A549 treated with CpdA at 1 μM for 4 hours (cell line): ENCODE results near the gene PON1. TPM values are rescaled to one million over a fixed set of nuclear protein-coding genes. Genes with fewer than 3 reads are reported as not detected.

ENCODE experiments used
- total RNA-seq: library from RNA; stranded (reverse); fragments of 200-300 nt; extraction: Qiagen RNA extraction; gene quantifications from 5 replicates; pipeline ENCODE4 v1.2.3, GENCODE V29; 2022; ENCODE audit warnings: low read depth

The PON1 gene
- 0.14 to 0.59 TPM (median 0.45 TPM) in 5 replicates for total RNA-seq

GRCh38 chr7:95324431-95324830 lies at the start of gene PON1:
PON1 (minus strand) TSS chr7:95324532; CDS start chr7:95324475, 57 bp downstream.

Other genes starting within 250 kb of the PON1 start
- 28.2 to 39.2 TPM (median 35.7 TPM) in 5 replicates for gene PON3, start 71.8 kb upstream of the PON1 start, total RNA-seq
- gene PON2, start 110.5 kb upstream of the PON1 start, total RNA-seq, result 267 to 304 TPM (median 282 TPM) in 5 replicates
- 0.10 to 0.44 TPM (median 0.23 TPM) in 5 replicates for gene ASB4, start 161.4 kb upstream of the PON1 start, total RNA-seq